H9 (cell line): Measurements from ENCODE around the gene PLSCR5. TPM values are rescaled to one million over a fixed set of nuclear protein-coding genes. Genes with fewer than 3 reads are reported as not detected.

Experiments used
- DNase-seq: peaks from one replicate; pipeline ENCODE4 v3.0.0-alpha.2; 2017
- H2AFZ ChIP-seq: one replicate; pipeline ENCODE4 v1.6.1; 2013; ENCODE audit warnings: mild to moderate bottlenecking, low read length, control low read depth, moderate library complexity
- H2AK5ac ChIP-seq: 2 replicates; pipeline ENCODE4 v1.6.1; 2013; ENCODE audit warnings: low read length, control low read depth, mixed read lengths; ENCODE audit not compliant: insufficient read length
- H2BK120ac ChIP-seq: one replicate; pipeline ENCODE4 v1.6.1; 2013; ENCODE audit warnings: low read depth, mild to moderate bottlenecking, low read length, control low read depth, inconsistent platforms; ENCODE audit not compliant: poor library complexity, severe bottlenecking
- H2BK12ac ChIP-seq: 2 replicates; pipeline ENCODE4 v1.6.1; 2013; ENCODE audit warnings: low read length, control low read depth, mixed read lengths, low read depth; ENCODE audit not compliant: insufficient read length
- H2BK15ac ChIP-seq: 2 replicates; pipeline ENCODE4 v1.6.1; 2013; ENCODE audit warnings: low read depth, low read length, control low read depth
- H2BK20ac ChIP-seq: one replicate; pipeline ENCODE4 v1.6.1; 2013; ENCODE audit warnings: low read depth, mild to moderate bottlenecking, low read length, control low read depth, inconsistent platforms; ENCODE audit not compliant: poor library complexity, severe bottlenecking
- H2BK5ac ChIP-seq: 2 replicates; pipeline ENCODE4 v1.6.1; 2013; ENCODE audit warnings: low read length, control low read depth, mixed read lengths; ENCODE audit not compliant: insufficient read length
- H3K14ac ChIP-seq: 2 replicates; pipeline ENCODE4 v1.6.1; 2013; ENCODE audit warnings: low read length, control low read depth; ENCODE audit not compliant: insufficient read depth
- H3K18ac ChIP-seq: 2 replicates; pipeline ENCODE4 v1.6.1; 2013; ENCODE audit warnings: low read depth, mild to moderate bottlenecking, mixed read lengths, low read length, control low read depth; ENCODE audit not compliant: insufficient read length
- H3K23ac ChIP-seq: 2 replicates; pipeline ENCODE4 v1.6.1; 2013; ENCODE audit warnings: low read length, control low read depth, mixed read lengths, low read depth; ENCODE audit not compliant: insufficient read length
- H3K23me2 ChIP-seq: 2 replicates; pipeline ENCODE4 v1.6.1; 2013; ENCODE audit warnings: low read depth, mild to moderate bottlenecking, mixed read lengths, low read length, control low read depth; ENCODE audit not compliant: insufficient read length, poor library complexity, severe bottlenecking
- H3K27ac ChIP-seq: 2 replicates; pipeline ENCODE4 v1.5.1; 2013; ENCODE audit warnings: low read length, control low read depth, mixed read lengths, low read depth; ENCODE audit not compliant: insufficient read length
- H3K27me3 ChIP-seq: 2 replicates; pipeline ENCODE4 v1.6.1; 2013; ENCODE audit warnings: low read length, control low read depth, inconsistent platforms; ENCODE audit not compliant: insufficient read depth
- H3K4ac ChIP-seq: 2 replicates; pipeline ENCODE4 v1.6.1; 2013; ENCODE audit warnings: low read depth, mild to moderate bottlenecking, control low read depth, inconsistent platforms, low read length, moderate library complexity
- H3K4me1 ChIP-seq: 2 replicates; pipeline ENCODE4 v1.6.1; 2013; ENCODE audit warnings: low read length, control low read depth, inconsistent platforms; ENCODE audit not compliant: insufficient read depth
- H3K4me2 ChIP-seq: 2 replicates; pipeline ENCODE4 v1.6.1; 2013; ENCODE audit warnings: low read length, control low read depth, mixed read lengths; ENCODE audit not compliant: insufficient read length, insufficient read depth
- H3K56ac ChIP-seq: 2 replicates; pipeline ENCODE4 v1.6.1; 2013; ENCODE audit warnings: low read depth, mild to moderate bottlenecking, mixed read lengths, low read length, control low read depth; ENCODE audit not compliant: insufficient read length
- H3K79me1 ChIP-seq: 2 replicates; pipeline ENCODE4 v1.6.1; 2013; ENCODE audit warnings: low read depth, mild to moderate bottlenecking, moderate library complexity, low read length, control low read depth, inconsistent platforms; ENCODE audit not compliant: insufficient read depth, poor library complexity, severe bottlenecking
- H3K79me2 ChIP-seq: 2 replicates; pipeline ENCODE4 v1.6.1; 2013; ENCODE audit warnings: low read length, control low read depth, inconsistent platforms; ENCODE audit not compliant: insufficient read depth
- H3K9ac ChIP-seq: 2 replicates; pipeline ENCODE4 v1.6.1; 2013; ENCODE audit warnings: low read length, control low read depth, mixed read lengths; ENCODE audit not compliant: insufficient read length; ENCODE audit errors: extremely low read depth
- H3K9me3 ChIP-seq: one replicate; pipeline ENCODE4 v1.6.1; 2013; ENCODE audit warnings: low read depth, low read length, inconsistent platforms; ENCODE audit not compliant: control insufficient read depth
- H3T11ph ChIP-seq: one replicate; pipeline ENCODE4 v1.6.1; 2013; ENCODE audit warnings: mild to moderate bottlenecking, low read length, control low read depth, inconsistent platforms
- H4K20me1 ChIP-seq: one replicate; pipeline ENCODE4 v1.6.1; 2013; ENCODE audit not compliant: control insufficient read depth, insufficient read length, insufficient read depth
- H4K5ac ChIP-seq: 2 replicates; pipeline ENCODE4 v1.6.1; 2013; ENCODE audit warnings: low read depth, mild to moderate bottlenecking, mixed read lengths, low read length, control low read depth; ENCODE audit not compliant: insufficient read length
- H4K8ac ChIP-seq: replicated peaks from 2 replicates; pipeline ENCODE4 v1.6.1; 2013; ENCODE audit warnings: low read length, control low read depth, mixed read lengths, low read depth; ENCODE audit not compliant: insufficient read length
- H4K91ac ChIP-seq: 2 replicates; pipeline ENCODE4 v1.6.1; 2013; ENCODE audit warnings: low read depth, mild to moderate bottlenecking, moderate library complexity, mixed read lengths, low read length, control low read depth; ENCODE audit not compliant: insufficient read length
- H3K27ac Mint-ChIP-seq, 3 experiments: 2 replicates in 2 of 3; 3 replicates in 1 of 3; pipeline ENCODE4 v1.8.0; 2020 to 2021; ENCODE audit warnings: mixed read lengths in 3 of 3, mild to moderate bottlenecking in 1 of 3, moderate library complexity in 1 of 3
- H3K27me3 Mint-ChIP-seq: 2 replicates; pipeline ENCODE4 v1.8.0; 2021; ENCODE audit warnings: low read depth, mild to moderate bottlenecking, moderate library complexity, mixed read lengths
- H3K36me3 Mint-ChIP-seq, 3 experiments: 2 replicates in 2 of 3; 3 replicates in 1 of 3; pipeline ENCODE4 v1.8.0; 2020 to 2021; ENCODE audit warnings: low read depth in 3 of 3, mixed read lengths in 3 of 3; ENCODE audit not compliant: insufficient read depth in 1 of 3
- H3K4me1 Mint-ChIP-seq, 2 experiments: 2 replicates each; pipeline ENCODE4 v1.8.0; 2020; ENCODE audit warnings: mixed read lengths in 2 of 2
- H3K4me3 Mint-ChIP-seq, 2 experiments: 2 replicates in 1 of 2; 3 replicates in 1 of 2; pipeline ENCODE4 v1.8.0; 2020 to 2021; ENCODE audit warnings: mild to moderate bottlenecking in 2 of 2, mixed read lengths in 2 of 2, moderate library complexity in 1 of 2
- H3K9me3 Mint-ChIP-seq, 2 experiments: 2 replicates in 1 of 2; 3 replicates in 1 of 2; pipeline ENCODE4 v1.8.0; 2020; ENCODE audit warnings: mild to moderate bottlenecking in 2 of 2, mixed read lengths in 2 of 2, moderate library complexity in 1 of 2
- WGBS: extraction: QIAGEN DNeasy Blood & Tissue Kit; methylation state at CpG from one replicate; pipeline ENCODE4 v1.1.7; 2013; ENCODE audit warnings: missing lambda C conversion rate, low lambda C conversion rate, mixed read lengths; ENCODE audit not compliant: insufficient read length; ENCODE audit errors: extremely low coverage; 5-methylcytosine and 5-hydroxymethylcytosine counted together
- total RNA-seq: library from RNA; stranded (reverse); gene quantifications from 2 replicates; pipeline ENCODE4 v1.2.1, GENCODE V29; 2021
- TF ChIP-seq, protein P1 (sequence below): fragments of 200-600 bp; sonication (generic); conservative IDR thresholded peaks from 3 replicates; pipeline ENCODE4 v1.8.0; 2021; ENCODE audit warnings: antibody characterized with exemption, mild to moderate bottlenecking

The PLSCR5 gene
- total RNA-seq, 1 experiment from 2014 or later = not detected

DNA sequence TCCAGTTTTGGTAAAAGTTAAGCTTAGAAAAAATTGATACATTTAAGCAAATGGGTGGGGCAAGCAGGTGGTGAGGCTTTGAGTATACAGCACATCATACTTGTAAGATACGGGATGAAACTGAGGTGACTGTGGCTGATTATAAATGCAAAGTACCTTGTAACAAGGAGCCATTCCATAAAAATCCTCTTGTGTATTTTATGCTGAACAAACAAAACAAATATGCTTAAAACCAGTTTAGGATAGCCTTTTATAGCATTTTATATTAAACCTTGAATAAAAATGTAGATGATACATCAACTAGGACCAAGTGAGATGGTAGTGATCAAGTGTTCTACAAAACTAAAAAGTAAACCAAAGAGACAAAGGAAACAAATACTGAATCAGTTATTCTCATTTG lies 64.2 kb downstream of the PLSCR5 start:
- Histone ChIP-seq H2BK20ac (no peak overlapping the region), H4K20me1 (no peaks in the 10 kb centered on the region), H2BK5ac (no peak overlapping the region), H3K23ac (no peak overlapping the region), H3K9ac (no peak overlapping the region), H2BK12ac (no peak overlapping the region), H3K18ac (no peak overlapping the region), H4K91ac (no peak overlapping the region), H2AFZ (no peak overlapping the region), H2BK120ac (no peak overlapping the region), H3K4me1 (0 out of 2 replicates have a peak, but pooled peaks cover 3% of the 10 kb centered on the region), H3K23me2 (peaks cover 13% of the 10 kb centered on the region), H4K5ac (no peak overlapping the region), H3K27ac (no peak overlapping the region), H2BK15ac (no peak overlapping the region), H3T11ph (no peak overlapping the region), H3K9me3 (peaks cover 5% of the 10 kb centered on the region), H3K4ac (no peak overlapping the region), H3K4me2 (no peak overlapping the region), H3K27me3 (no peaks in the 10 kb centered on the region), H3K14ac (no peak overlapping the region), H3K79me1 (peaks cover 5% of the 10 kb centered on the region), H3K56ac (no peak overlapping the region), H4K8ac (no peak overlapping the region), H2AK5ac (no peak overlapping the region), H3K79me2 (peaks cover 5% of the 10 kb centered on the region; the same call in 1 of the 2 replicates)
- peaks cover 11 to 20% of the 10 kb centered on the region in 2 experiments for H3K9me3 Mint-ChIP-seq
- TF ChIP-seq, protein P1, sequence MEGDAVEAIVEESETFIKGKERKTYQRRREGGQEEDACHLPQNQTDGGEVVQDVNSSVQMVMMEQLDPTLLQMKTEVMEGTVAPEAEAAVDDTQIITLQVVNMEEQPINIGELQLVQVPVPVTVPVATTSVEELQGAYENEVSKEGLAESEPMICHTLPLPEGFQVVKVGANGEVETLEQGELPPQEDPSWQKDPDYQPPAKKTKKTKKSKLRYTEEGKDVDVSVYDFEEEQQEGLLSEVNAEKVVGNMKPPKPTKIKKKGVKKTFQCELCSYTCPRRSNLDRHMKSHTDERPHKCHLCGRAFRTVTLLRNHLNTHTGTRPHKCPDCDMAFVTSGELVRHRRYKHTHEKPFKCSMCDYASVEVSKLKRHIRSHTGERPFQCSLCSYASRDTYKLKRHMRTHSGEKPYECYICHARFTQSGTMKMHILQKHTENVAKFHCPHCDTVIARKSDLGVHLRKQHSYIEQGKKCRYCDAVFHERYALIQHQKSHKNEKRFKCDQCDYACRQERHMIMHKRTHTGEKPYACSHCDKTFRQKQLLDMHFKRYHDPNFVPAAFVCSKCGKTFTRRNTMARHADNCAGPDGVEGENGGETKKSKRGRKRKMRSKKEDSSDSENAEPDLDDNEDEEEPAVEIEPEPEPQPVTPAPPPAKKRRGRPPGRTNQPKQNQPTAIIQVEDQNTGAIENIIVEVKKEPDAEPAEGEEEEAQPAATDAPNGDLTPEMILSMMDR = no peak
- no peak for DNase-seq
- H3K27ac Mint-ChIP-seq = no peak overlapping the region
- no peak overlapping the region for H3K4me3 Mint-ChIP-seq
- no CpG with 5 or more reads among the region's 1 CpG for WGBS
- H3K36me3 Mint-ChIP-seq = peaks cover 37 to 39% (median 38%) of the 10 kb centered on the region in 3 experiments
- peaks cover 30 to 46% of the 10 kb centered on the region in 2 experiments for H3K4me1 Mint-ChIP-seq
- no peaks in the 10 kb centered on the region; the same call in 1 of the 2 replicates for H3K27me3 Mint-ChIP-seq
